Measurements from ENCODE around the gene TOB1.
"Not testable (repeated sequence)": the region's sequence is repeated elsewhere in the genome, so short reads cannot be mapped to it uniquely, and the experiment has no call there.

Gene TOB1

GRCh38 chr17:50868140-50868438 lies 1.9 kb upstream of the TOB1 start:
- DNase-seq: no peak

DNA sequence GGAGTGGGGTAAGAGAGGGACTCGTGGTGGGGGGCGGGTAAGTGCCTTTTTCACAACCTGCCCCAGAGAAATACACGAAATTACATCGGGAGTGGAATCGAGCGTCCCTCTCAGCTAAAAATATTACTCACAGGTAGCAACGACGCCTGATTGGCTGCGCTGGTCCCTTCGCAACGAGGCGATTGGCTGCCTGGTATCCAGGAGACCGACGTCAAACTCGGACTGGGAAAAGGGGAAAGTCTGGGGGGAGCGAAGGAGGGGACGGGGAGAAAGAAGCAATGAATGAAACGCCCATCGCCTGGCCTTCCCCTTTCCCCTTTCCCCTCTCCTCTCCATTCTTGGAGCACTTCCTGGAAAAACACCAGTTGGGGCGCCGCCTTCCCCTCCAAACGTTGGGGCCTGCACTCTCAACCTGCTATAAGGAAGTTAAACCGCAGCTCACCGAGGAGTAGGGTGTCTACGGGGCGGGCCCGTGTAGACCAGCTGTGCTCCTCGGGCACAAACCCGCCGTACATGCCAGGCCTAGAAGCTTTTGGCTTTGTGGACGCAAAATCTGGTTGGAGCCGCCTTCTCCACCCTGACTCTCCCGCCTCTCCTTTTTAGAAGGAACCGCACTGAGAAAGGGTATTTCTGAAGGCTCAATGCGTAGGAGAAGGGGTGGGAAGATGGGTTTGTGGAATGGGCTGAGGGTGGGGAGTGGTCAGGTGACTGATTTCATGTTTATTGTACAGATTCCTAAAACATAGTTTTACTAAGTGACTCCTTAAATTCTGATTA lies 1.4 kb upstream of the TOB1 start:
- peak; percentile 83 to 89 for DNase-seq

GRCh38 chr17:50866950-50867362 lies 802 bp upstream of the TOB1 start:
- peak; percentile 64 to 68 for DNase-seq

DNA sequence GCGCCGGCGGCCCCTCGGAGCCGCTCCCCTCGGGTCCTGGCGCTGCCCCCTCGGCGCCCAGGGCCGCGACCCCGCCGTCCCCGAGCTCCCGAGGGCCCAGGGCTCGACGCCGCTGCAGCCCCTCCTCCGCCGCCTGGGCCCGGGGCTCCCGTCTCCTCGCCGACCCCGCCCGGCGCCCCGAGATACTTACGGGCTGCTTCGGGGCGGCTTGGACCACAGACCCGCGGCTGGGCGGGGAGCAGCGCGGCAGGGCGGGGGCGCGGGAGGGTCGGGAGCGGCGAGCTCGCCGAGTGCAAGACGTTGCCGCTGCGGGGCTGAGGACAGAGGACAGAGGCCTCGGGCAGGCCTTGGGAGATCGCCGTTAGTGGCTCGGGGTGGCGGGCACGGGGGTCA lies 290 bp downstream of the TOB1 start:
- DNase-seq: no peak

GRCh38 chr17:50865060-50865867 lies 890 bp downstream of the TOB1 start:
- peak; percentile 41 to 54 for DNase-seq

GRCh38 chr17:50864747-50865059 lies 1.5 kb downstream of the TOB1 start:
- peak in 1 of 2 experiments; percentile 24 for DNase-seq

GRCh38 chr17:50863931-50864330 lies 2.2 kb downstream of the TOB1 start:
- no peak for DNase-seq

DNA sequence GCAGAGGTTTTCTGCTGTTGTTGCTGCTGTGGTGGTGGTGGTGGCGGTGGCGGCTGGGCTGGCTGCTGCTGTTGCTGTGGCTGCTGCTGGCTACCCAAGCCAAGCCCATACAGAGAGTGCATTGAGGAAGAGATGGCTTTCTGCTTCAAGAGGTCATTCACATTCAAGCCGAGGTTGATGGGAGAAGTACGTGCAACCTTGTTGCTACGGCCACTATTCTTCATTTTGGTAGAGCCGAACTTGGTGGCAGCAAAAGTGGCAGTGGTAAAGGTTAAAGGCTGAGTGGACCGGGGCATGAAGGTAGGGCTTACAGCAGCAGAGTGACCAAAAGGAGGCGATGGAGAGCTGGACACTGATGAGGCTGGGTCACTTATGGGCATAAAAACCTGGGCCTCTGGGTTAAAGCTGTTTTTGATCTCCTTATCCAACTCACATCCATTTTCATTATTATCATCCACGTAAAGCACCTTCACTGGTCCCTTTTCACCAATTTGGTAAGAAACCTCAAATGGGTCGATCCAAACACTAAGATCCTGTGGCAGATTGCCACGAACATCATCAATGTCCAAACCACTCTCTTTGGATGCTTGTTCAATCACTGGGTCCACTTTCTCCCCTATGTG lies 2.8 kb downstream of the TOB1 start:
- peak; percentile 56 to 66 for DNase-seq

DNA sequence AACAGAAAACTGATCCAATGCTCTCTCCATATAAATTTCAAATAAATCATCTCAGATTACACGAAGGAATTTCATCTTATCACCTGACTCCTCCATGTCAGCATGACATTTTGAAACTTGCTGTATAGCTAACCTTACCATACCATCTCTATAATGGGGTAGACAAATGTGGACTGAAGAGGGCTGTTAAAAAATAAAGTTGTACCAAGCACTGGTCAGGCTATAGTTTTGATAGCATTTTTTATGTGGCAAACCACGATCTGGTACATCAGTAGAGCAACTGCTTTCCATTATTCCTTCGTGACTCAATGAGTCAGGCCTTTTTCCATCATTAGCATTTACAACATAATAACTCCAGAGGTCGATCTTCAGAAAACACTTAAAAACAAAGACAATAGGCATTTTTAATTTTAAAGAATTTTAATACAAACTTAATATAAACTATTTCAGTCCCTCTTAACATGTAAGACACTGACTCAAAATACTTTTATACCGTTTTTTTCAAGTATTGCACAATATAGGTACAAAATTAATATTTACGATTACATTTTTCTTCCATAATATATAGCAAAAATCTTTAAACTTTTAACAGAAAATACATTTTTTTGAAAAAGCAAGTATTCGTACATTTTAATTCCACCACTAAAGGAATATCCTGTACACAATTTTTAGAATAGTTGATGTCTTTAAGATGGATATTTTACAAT lies 4.2 kb downstream of the TOB1 start:
- no peak for DNase-seq

GRCh38 chr17:50861334-50861676 lies 4.8 kb downstream of the TOB1 start:
- no peak for DNase-seq

GRCh38 chr17:50859727-50860126 lies 6.4 kb downstream of the TOB1 start:
- not testable (repeated sequence) for DNase-seq

- DNase-seq: no peak
Observed at GRCh38 chr17:50858486-50859225, 7.5 kb downstream of the TOB1 start.

GRCh38 chr17:50856431-50856830 lies 9.7 kb downstream of the TOB1 start:
- no peak for DNase-seq

- DNase-seq: no peak
Observed at GRCh38 chr17:50855708-50856330, 10.3 kb downstream of the TOB1 start.

- no peak for DNase-seq
Observed at GRCh38 chr17:50853781-50854180, 12.4 kb downstream of the TOB1 start.

DNA sequence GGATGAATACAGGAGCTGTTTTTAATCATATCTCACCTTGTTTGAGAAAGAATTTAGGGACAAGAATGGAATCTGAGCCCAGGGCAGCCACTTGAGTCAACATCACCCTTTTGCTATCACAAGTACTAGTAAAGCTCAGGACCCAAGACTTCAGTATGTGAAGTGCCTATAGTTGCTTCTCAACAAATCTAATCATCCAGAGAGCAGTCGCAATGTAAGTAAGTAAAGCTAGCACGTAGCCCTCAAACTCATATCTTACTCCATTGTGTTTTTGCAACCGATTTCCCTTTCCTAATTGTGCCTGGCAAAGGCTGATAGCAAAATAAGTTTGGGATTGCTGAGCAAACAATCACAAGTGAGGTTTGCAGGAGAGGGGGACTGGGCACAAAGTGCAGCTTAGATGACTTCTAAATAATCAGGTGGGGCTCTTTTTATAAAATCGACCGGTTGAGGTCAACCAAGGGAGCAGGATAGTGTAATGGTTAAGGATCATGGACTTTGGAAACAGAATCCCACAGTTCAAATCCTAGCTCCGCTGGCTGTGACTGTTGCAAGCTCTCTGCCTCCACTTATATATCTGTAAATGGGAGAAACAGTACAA lies 13.0 kb downstream of the TOB1 start:
- no peak for DNase-seq

DNA sequence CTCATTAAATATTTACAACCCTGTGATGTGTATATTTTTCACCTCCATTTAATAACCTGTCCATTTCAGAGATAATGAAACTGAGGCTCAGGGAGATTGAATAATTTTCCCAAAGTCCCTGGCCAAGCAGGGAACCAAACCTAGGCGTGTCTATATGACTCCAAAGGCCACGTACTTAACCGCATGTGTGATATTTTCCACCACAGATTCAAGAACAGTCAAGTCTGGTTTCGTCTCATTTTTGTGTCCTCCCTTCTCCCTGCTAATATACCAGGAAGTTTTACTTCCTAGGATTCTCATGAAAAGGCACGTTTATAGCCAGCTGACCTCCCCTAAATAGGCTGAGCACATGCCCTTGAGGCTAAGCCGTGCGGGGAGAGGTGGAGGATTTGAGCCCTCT lies 15.5 kb downstream of the TOB1 start:
- DNase-seq: no peak

GRCh38 chr17:50848711-50849110 lies 17.4 kb downstream of the TOB1 start:
- no peak for DNase-seq

GRCh38 chr17:50848039-50848438 lies 18.1 kb downstream of the TOB1 start:
- DNase-seq: no peak

DNA sequence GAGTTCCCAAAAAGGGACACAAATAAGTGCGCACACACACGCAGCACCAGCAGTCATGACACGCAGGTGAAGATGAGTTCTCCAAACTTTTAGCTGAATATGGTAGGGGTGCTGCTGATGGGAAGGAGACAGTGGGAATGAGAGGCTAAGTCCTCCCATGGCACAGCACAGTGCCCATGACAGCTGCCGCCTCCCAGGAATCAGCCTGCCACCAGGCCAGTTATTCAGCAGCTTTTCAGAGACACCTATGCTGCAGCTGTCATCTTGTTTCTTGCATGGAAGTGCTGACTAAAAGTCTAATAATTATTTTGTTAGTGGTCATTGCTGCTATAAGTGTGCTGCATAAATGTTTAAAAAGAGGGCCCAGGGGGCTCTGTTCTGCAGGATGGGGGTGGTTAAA lies 18.6 kb downstream of the TOB1 start:
- DNase-seq: no peak

DNA sequence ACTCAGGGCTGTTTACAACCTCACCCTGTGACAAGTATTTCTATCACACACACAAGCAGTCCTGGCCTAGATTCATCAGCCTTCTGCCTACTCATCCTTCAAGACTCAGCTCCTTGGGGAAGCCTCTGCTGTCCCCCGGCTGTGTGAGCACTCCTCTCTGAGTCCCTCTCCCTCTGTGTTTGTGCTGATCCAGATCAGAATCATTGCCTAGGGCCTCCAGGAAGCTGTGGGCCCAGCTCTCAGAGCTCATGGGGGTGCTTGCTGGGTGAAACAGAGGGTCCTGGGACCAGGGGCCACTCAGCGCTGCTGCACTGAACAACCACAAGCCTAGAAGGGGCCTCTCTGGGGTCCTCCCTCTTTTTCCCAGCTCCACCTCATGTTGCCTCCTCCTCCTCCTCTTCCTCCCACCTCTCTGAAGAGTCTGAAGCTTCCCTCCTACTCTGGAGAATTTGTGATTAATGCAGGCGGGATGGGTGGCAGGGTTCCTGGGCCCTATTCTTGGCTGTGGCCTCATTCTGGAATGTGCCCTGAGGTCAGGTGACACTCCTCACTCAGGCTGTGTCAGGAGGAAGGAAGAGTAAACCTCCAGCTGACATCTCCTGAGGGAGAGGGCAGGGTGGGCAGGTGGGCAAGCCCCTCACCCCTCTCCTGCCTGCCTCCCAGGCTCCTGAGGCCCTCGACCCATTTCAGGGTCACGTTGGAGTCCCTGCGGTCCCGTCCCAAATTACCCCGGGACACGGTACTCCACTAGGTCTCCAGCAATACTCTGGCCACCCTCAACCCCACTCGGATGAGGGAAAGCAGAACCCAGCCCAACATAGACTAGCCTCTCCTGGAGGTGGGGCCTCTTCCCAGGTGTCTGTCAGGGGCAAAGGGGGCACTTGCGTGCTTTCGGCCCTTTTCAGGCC lies 20.7 kb downstream of the TOB1 start:
- no peak for DNase-seq

Measured in activated CD4-positive, alpha-beta T cell treated with anti-CD3 and anti-CD28 coated beads, Interleukin-2, amount 50 U/mL, for 48 hours (primary cell).